MCF 10A (cell line): ENCODE measurements around the gene RHOV. TPM values are rescaled to one million over a fixed set of nuclear protein-coding genes. Genes with fewer than 3 reads are reported as not detected.

Source experiments
- BruUV-seq: library from RNA; stranded (reverse); fragments of 400-500 nt; replicated peaks from 2 replicates; lab custom pipeline; 2021; lab: Mats Ljungman, UMichigan
- CTCF ChIA-PET: fragments of 300-600 bp; sonication (Branson Sonifier 250); formaldehyde crosslinking; extraction: SDS; loops from one replicate; lab custom pipeline; 2021; ENCODE audit warnings: antibody characterized with exemption, inconsistent platforms; lab: Yijun Ruan, JAX
- POLR2A ChIA-PET: fragments of 300-600, 350-650 bp; sonication (Branson Sonifier 250); formaldehyde crosslinking; extraction: SDS; loops from one replicate; lab custom pipeline; 2020; ENCODE audit warnings: antibody characterized with exemption, inconsistent platforms; lab: Yijun Ruan, JAX
- DNase-seq: peaks from one replicate; pipeline ENCODE4 v3.0.0-alpha.2; 2018; ENCODE audit not compliant: unreplicated experiment
- H3K27ac Mint-ChIP-seq: one replicate; pipeline ENCODE4 v1.8.0; 2022; ENCODE audit warnings: mild to moderate bottlenecking, low read depth, mixed read lengths; ENCODE audit not compliant: unreplicated experiment
- H3K27me3 Mint-ChIP-seq: one replicate; pipeline ENCODE4 v1.8.0; 2022; ENCODE audit warnings: mixed read lengths; ENCODE audit not compliant: insufficient read depth, unreplicated experiment
- H3K36me3 Mint-ChIP-seq: one replicate; pipeline ENCODE4 v1.8.0; 2022; ENCODE audit warnings: mild to moderate bottlenecking, moderate library complexity, mixed read lengths; ENCODE audit not compliant: insufficient read depth, unreplicated experiment
- H3K4me1 Mint-ChIP-seq: one replicate; pipeline ENCODE4 v1.8.0; 2022; ENCODE audit warnings: mixed read lengths; ENCODE audit not compliant: insufficient read depth, unreplicated experiment
- H3K4me3 Mint-ChIP-seq: one replicate; pipeline ENCODE4 v1.8.0; 2022; ENCODE audit warnings: mild to moderate bottlenecking, moderate library complexity, mixed read lengths; ENCODE audit not compliant: unreplicated experiment
- H3K9me3 Mint-ChIP-seq: one replicate; pipeline ENCODE4 v1.8.0; 2022; ENCODE audit warnings: mixed read lengths; ENCODE audit not compliant: unreplicated experiment
- CTCF ChIP-seq: fragments of 200-600 bp; IDR thresholded peaks from one replicate; pipeline ENCODE4 v1.8.0; 2022; ENCODE audit warnings: antibody characterized with exemption, mild to moderate bottlenecking; ENCODE audit not compliant: unreplicated experiment
- intact Hi-C: fragments of 100-400 bp; cut with micrococcal nuclease; formaldehyde crosslinking; loops from 2 replicates; pipeline ENCODE4 v1.14.1; 2022
- total RNA-seq: library from RNA; stranded (reverse); gene quantifications from 2 replicates; pipeline ENCODE4 v1.2.3, GENCODE V29; 2022

RHOV gene
- total RNA-seq, 1 experiment from 2014 or later = 1.7 TPM

- intact Hi-C loops = loop anchor here (1.0 to 5.0 kb wide), 4 partner anchors 109 to 299 kb away; partner anchors contain the start of gene KNL1
- Mint-ChIP-seq H3K4me1 (peaks cover 31% of the 10 kb centered on the region), H3K27me3 (no peaks in the 10 kb centered on the region), H3K9me3 (no peaks in the 10 kb centered on the region), H3K4me3 (peak within 1 kb of the TSS; percentile 95), H3K36me3 (peaks cover 32% of the 10 kb centered on the region), H3K27ac (peak within 1 kb of the TSS; percentile 98)
- POLR2A ChIA-PET = interaction anchor here (0.8 to 3.7 kb wide), 25 partner anchors 9 to 374 kb away, joined by 3 to 63 read pairs (median 8); partner anchors contain the start of genes C15orf62, CCDC32, DNAJC17 and GCHFR
- CTCF ChIA-PET = interaction anchor here (0.5 to 3.7 kb wide), 34 partner anchors 9 to 525 kb away, joined by 3 to 131 read pairs (median 4); partner anchors contain the start of genes DNAJC17, RAD51 and RHOV
- peak; percentile 92 for TF ChIP-seq CTCF
- no TSS peak for BruUV-seq
- DNase-seq = peak; percentile 96
Measured at GRCh38 chr15:40893733-40894680, 20.0 kb upstream of the RHOV start, which contains the start of gene VPS18. Gene VPS18, plus strand, starts transcription at chr15:40894450. Its CDS starts 319 bp downstream, at chr15:40894769.

GRCh38 chr15:40893019-40893670, 19.1 kb upstream of the RHOV start:
- BruUV-seq = no TSS peak
- no peaks in the 10 kb centered on the region for H3K9me3 Mint-ChIP-seq
- peak; percentile 65 for DNase-seq
- intact Hi-C loops = loop anchor here (2.0 to 5.0 kb wide), 2 partner anchors 108 to 216 kb away; no protein-coding TSS in a partner anchor
- H3K4me1 Mint-ChIP-seq = peaks cover 31% of the 10 kb centered on the region
- peak overlapping the region; percentile 98 for H3K27ac Mint-ChIP-seq
- ChIA-PET CTCF (interaction anchor here (0.6 to 3.7 kb wide), 20 partner anchors 9 to 305 kb away, joined by 3 to 131 read pairs (median 7); partner anchors contain the start of genes C15orf62 and RHOV), POLR2A (interaction anchor here (0.8 to 3.7 kb wide), 8 partner anchors 17 to 190 kb away, joined by 3 to 68 read pairs (median 8); partner anchors contain the start of genes GCHFR and SPINT1)
- TF ChIP-seq CTCF = no peak
- no peak overlapping the region for H3K4me3 Mint-ChIP-seq
- no peaks in the 10 kb centered on the region for H3K27me3 Mint-ChIP-seq
- peaks cover 24% of the 10 kb centered on the region for H3K36me3 Mint-ChIP-seq

DNA sequence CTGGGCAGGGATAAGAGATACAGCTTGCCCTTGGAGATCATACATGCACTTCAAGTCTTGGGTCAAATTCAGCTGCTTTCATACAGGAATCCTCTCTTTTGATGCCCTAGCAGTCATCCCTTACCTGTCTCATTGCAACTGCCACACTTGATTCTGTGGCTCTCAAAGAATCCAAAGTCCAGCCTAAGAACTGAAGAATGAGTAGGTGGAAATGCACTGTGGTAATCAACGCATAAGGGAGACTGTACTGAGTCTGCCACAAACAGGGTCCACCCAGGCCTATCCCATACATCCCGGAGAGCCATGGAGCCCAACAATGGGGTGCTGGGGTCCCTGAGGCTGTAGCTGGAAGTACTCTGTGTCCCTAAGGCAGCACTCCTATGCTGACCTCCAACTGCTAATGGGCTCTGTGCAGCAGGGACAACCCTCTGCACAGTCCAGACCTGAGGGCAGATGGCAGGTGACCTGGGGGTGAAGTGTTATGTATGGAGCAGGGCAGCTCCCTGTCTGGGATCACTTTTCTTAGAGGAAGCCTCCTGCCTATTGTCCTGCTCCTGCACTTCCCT, 18.5 kb upstream of the RHOV start:
- Mint-ChIP-seq H3K9me3 (no peaks in the 10 kb centered on the region), H3K27me3 (no peaks in the 10 kb centered on the region), H3K27ac (no peak overlapping the region), H3K36me3 (peaks cover 17% of the 10 kb centered on the region), H3K4me3 (no peak overlapping the region), H3K4me1 (peaks cover 31% of the 10 kb centered on the region)
- ChIA-PET CTCF (interaction anchor here (0.5 to 2.0 kb wide), 34 partner anchors 8 to 436 kb away, joined by 3 to 10 read pairs (median 4); partner anchors contain the start of genes C15orf62 and SPINT1), POLR2A (interaction anchor here (0.8 to 3.2 kb wide), 10 partner anchors 12 to 107 kb away, joined by 3 to 68 read pairs (median 8); partner anchors contain the start of genes RHOV and SPINT1)
- DNase-seq = no peak
- TF ChIP-seq CTCF = no peak
- no TSS peak for BruUV-seq
- intact Hi-C loops = loop anchor here (1.0 to 5.0 kb wide), 3 partner anchors 35 to 215 kb away; no protein-coding TSS in a partner anchor
